GM06990 (cell line): ENCODE data around the gene DLG2.
"Not testable (repeated sequence)": the region's sequence is repeated elsewhere in the genome, so short reads cannot be mapped to it uniquely, and the experiment has no call there.

Experiments used
- DNase-seq: peaks from one replicate; pipeline ENCODE4 v3.0.0-alpha.2; 2011; ENCODE audit not compliant: insufficient read length; ENCODE audit errors: extremely low read depth
- H3K27me3 ChIP-seq: replicated peaks from 2 replicates; pipeline ENCODE4 v1.6.0; 2011; ENCODE audit warnings: low read length; ENCODE audit not compliant: control insufficient read depth, insufficient read depth
- H3K36me3 ChIP-seq: 2 replicates; pipeline ENCODE4 v1.5.1; 2011; ENCODE audit warnings: low read length; ENCODE audit not compliant: control insufficient read depth, insufficient read depth
- H3K4me3 ChIP-seq: replicated peaks from 2 replicates; pipeline ENCODE4 v1.5.1; 2011; ENCODE audit warnings: low read depth, mild to moderate bottlenecking, control low read depth, low read length
- CTCF ChIP-seq: IDR thresholded peaks from 2 replicates; pipeline ENCODE4 v1.5.1; 2011; ENCODE audit warnings: low read length, control low read depth, mild to moderate bottlenecking, inconsistent platforms; ENCODE audit not compliant: insufficient read depth, poor library complexity, severe bottlenecking

Gene DLG2

GRCh38 chr11:85123752-85124231 lies 503.4 kb downstream of the DLG2 start:
- DNase-seq: peak; percentile 57
- TF ChIP-seq CTCF: no peak
- no peaks in the 10 kb centered on the region for H3K36me3 ChIP-seq
- H3K4me3 ChIP-seq: no peak overlapping the region
- H3K27me3 ChIP-seq: no peaks in the 10 kb centered on the region

- TF ChIP-seq CTCF: no peak
- H3K27me3 ChIP-seq: no peaks in the 10 kb centered on the region
- no peaks in the 10 kb centered on the region for H3K36me3 ChIP-seq
Observed at GRCh38 chr11:85118151-85118550, 509.0 kb downstream of the DLG2 start.

GRCh38 chr11:85115798-85116197 lies 511.3 kb downstream of the DLG2 start:
- no peak for DNase-seq
- TF ChIP-seq CTCF: no peak
- Histone ChIP-seq H3K27me3 (no peaks in the 10 kb centered on the region), H3K4me3 (no peak overlapping the region), H3K36me3 (no peaks in the 10 kb centered on the region)

More at GRCh38 chr11:85118151-85118550, 509.0 kb downstream of the DLG2 start:
- no peak overlapping the region for H3K4me3 ChIP-seq
- DNase-seq: no peak

- H3K4me3 ChIP-seq: no peak overlapping the region
- no peaks in the 10 kb centered on the region for H3K27me3 ChIP-seq
- no peak for TF ChIP-seq CTCF
- no peaks in the 10 kb centered on the region for H3K36me3 ChIP-seq
- no peak for DNase-seq
Observed at GRCh38 chr11:85114786-85115185, 512.4 kb downstream of the DLG2 start.

GRCh38 chr11:85110246-85110645 lies 516.9 kb downstream of the DLG2 start:
- H3K27me3 ChIP-seq, H3K36me3 ChIP-seq, DNase-seq: not testable (repeated sequence)
- peak overlapping the region; percentile 12 for H3K4me3 ChIP-seq

GRCh38 chr11:85109141-85109540 lies 518.0 kb downstream of the DLG2 start:
- DNase-seq: peak; percentile 22
- TF ChIP-seq CTCF: no peak
- no peak overlapping the region; the same call in 1 of the 2 replicates for H3K4me3 ChIP-seq
- no peaks in the 10 kb centered on the region for H3K27me3 ChIP-seq
- no peaks in the 10 kb centered on the region for H3K36me3 ChIP-seq
